Stomach (tissue), 9 donors: Measurements from ENCODE around the gene INPP5A. TPM values are rescaled to one million over a fixed set of nuclear protein-coding genes. Genes with fewer than 3 reads are reported as not detected.

Experiments used
- DNase-seq, 2 donors: peaks; one replicate each; pipeline versions ENCODE4 v3.0.0 to v3.0.0-alpha.2; 2013 to 2019
- H3K27ac ChIP-seq, 5 donors: fragments of 200-600 bp in 4 of 5; sonication (generic) in 4 of 5; one replicate each; pipeline ENCODE4 v1.5.1; 2013 to 2019; ENCODE audit warnings: mild to moderate bottlenecking in 1 of 5, moderate library complexity in 1 of 5
- H3K27me3 ChIP-seq, 3 donors: fragments of 200-600 bp; sonication (generic); one replicate each; pipeline ENCODE4 v1.5.1; 2017 to 2019; ENCODE audit warnings: mixed run types in 1 of 3
- H3K36me3 ChIP-seq, 4 donors: fragments of 200-600 bp; sonication (generic); 1 replicate in 3 of 4; 2 replicates in 1 of 4; pipeline ENCODE4 v1.5.1; 2016 to 2019
- H3K4me1 ChIP-seq, 4 donors: fragments of 200-600 bp; sonication (generic); one replicate each; pipeline ENCODE4 v1.5.1; 2016 to 2019
- H3K4me3 ChIP-seq, 4 donors: fragments of 200-600 bp; sonication (generic) in 3 of 4; one replicate each; pipeline ENCODE4 v1.5.1; 2016 to 2019; ENCODE audit warnings: mild to moderate bottlenecking in 1 of 4
- H3K9me3 ChIP-seq, 4 donors: fragments of 200-600 bp; sonication (generic); one replicate each; pipeline ENCODE4 v1.5.1; 2016 to 2019
- EP300 ChIP-seq: sonication (generic); formaldehyde crosslinking; IDR thresholded peaks from one replicate; pipeline ENCODE4 v1.6.1; 2017; ENCODE audit warnings: antibody characterized with exemption
- POLR2A ChIP-seq, 4 donors: fragments of 450-650 bp; IDR thresholded peaks; one replicate each; pipeline ENCODE4 v1.6.1; 2016; ENCODE audit warnings: antibody characterized with exemption in 4 of 4, control low read depth in 2 of 4, mild to moderate bottlenecking in 1 of 4, moderate library complexity in 1 of 4
- POLR2AphosphoS5 ChIP-seq, 3 donors: sonication (generic); formaldehyde crosslinking; IDR thresholded peaks; one replicate each; pipeline ENCODE4 v1.6.1; 2016; ENCODE audit warnings: antibody characterized with exemption in 3 of 3
- WGBS, 5 donors: extraction: QIAGEN DNeasy Blood & Tissue Kit in 3 of 5; methylation state at CpG; one replicate each; pipeline versions ENCODE4 v1.1.5 to v1.1.7; 2013 to 2018; 5-methylcytosine and 5-hydroxymethylcytosine counted together
- intact Hi-C: fragments of 100-400 bp; cut with DNase I; formaldehyde crosslinking; loops from one replicate; pipeline ENCODE4 v1.15.1; 2023; ENCODE audit warnings: low total_unique reads
- polyA plus RNA-seq, 3 donors: library from polyadenylated mRNA; stranded (reverse); fragments of 200-250 nt; gene quantifications; one replicate each; pipeline ENCODE4 v1.2.3, GENCODE V29; 2013
- total RNA-seq, 5 donors: library from RNA; depleted of rRNA; stranded (reverse); fragments of >200 nt; gene quantifications; one replicate each; pipeline versions ENCODE4 v1.1.0 to v1.2.3, GENCODE V29; 2014 to 2016
- TF ChIP-seq, protein P1 (sequence below), 7 experiments: fragments of 450-650 bp in 4 of 7; fragments of 200-600 bp in 3 of 7; sonication (generic) in 3 of 7; IDR thresholded peaks; one replicate each; pipeline ENCODE4 v1.5.1; 2016 to 2019; ENCODE audit warnings: antibody characterized with exemption in 7 of 7, control low read depth in 2 of 7, mild to moderate bottlenecking in 1 of 7
- donor health status: healthy with polysubstance abuse.
- donor health status: Bipolar disorder and iron deficiency.
- donor health status: healthy.

The INPP5A gene
- total and polyA plus RNA-seq, 8 donors = 17.2 to 72.3 (median 31.0) TPM

GRCh38 chr10:132693676-132694075 is 156.1 kb downstream of the INPP5A start:
- Histone ChIP-seq H3K27ac (no peak overlapping the region), H3K27me3 (no peaks in the 10 kb centered on the region), H3K36me3 (peaks cover 13 to 48% (median 34%) of the 10 kb centered on the region in 4 donors), H3K4me3 (no peak overlapping the region), H3K9me3 (no peaks in the 10 kb centered on the region), H3K4me1 (no peaks in the 10 kb centered on the region)
- intact Hi-C loops = no loop called here
- no peak for DNase-seq
- TF ChIP-seq POLR2AphosphoS5 (IDR thresholded peaks at IDR 0.05) (no peak), POLR2A (IDR thresholded peaks at IDR 0.05) (no peak), EP300 (no peak)
- TF ChIP-seq, protein P1, sequence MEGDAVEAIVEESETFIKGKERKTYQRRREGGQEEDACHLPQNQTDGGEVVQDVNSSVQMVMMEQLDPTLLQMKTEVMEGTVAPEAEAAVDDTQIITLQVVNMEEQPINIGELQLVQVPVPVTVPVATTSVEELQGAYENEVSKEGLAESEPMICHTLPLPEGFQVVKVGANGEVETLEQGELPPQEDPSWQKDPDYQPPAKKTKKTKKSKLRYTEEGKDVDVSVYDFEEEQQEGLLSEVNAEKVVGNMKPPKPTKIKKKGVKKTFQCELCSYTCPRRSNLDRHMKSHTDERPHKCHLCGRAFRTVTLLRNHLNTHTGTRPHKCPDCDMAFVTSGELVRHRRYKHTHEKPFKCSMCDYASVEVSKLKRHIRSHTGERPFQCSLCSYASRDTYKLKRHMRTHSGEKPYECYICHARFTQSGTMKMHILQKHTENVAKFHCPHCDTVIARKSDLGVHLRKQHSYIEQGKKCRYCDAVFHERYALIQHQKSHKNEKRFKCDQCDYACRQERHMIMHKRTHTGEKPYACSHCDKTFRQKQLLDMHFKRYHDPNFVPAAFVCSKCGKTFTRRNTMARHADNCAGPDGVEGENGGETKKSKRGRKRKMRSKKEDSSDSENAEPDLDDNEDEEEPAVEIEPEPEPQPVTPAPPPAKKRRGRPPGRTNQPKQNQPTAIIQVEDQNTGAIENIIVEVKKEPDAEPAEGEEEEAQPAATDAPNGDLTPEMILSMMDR (IDR thresholded peaks at IDR 0.05) = no peak

DNA sequence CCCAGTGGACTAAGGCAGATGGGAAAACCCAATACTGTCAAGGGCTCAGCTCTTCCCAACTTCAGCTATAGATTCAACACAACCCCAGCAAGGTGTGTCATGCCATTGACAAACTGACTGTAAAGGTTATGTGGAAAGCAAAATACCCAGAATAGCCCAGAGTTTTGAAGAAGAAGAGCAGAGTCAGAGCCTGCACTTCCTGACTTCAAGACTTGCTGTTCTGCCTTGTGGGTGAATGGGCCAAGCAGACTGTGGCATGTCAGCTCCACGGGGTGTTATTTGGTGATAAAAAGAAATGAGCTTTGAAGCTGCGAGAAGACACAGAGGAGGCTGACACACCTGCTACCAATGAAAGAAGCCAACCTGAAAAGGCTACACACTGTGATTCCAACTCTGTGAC is 158.6 kb downstream of the INPP5A start:
- Histone ChIP-seq H3K4me3 (no peak overlapping the region), H3K27ac (no peak overlapping the region), H3K4me1 (peaks cover 4 to 23% (median 14%) of the 10 kb centered on the region in 4 donors), H3K27me3 (no peaks in the 10 kb centered on the region), H3K36me3 (peaks cover 13 to 48% (median 37%) of the 10 kb centered on the region in 4 donors), H3K9me3 (no peaks in the 10 kb centered on the region)
- DNase-seq = no peak
- intact Hi-C loops = no loop called here
- WGBS, 5 donors = 80 to 98% (median 87%) methylated on average over 2 of the region's 2 CpGs
- TF ChIP-seq POLR2AphosphoS5 (IDR thresholded peaks at IDR 0.05) = no peak
- TF ChIP-seq, protein P1 (IDR thresholded peaks at IDR 0.05) = no peak
- TF ChIP-seq POLR2A (IDR thresholded peaks at IDR 0.05) = no peak
- TF ChIP-seq EP300 = no peak

GRCh38 chr10:132696728-132697577 is 159.4 kb downstream of the INPP5A start:
- Histone ChIP-seq H3K4me1 (peaks cover 4 to 30% (median 17%) of the 10 kb centered on the region in 4 donors), H3K27me3 (no peaks in the 10 kb centered on the region), H3K9me3 (no peaks in the 10 kb centered on the region), H3K4me3 (no peak overlapping the region), H3K27ac (no peak overlapping the region), H3K36me3 (peaks cover 13 to 48% (median 37%) of the 10 kb centered on the region in 4 donors)
- no peak for TF ChIP-seq POLR2A (IDR thresholded peaks at IDR 0.05)
- no peak for DNase-seq
- intact Hi-C loops = no loop called here
- 90 to 97% (median 95%) methylated on average over 11 to 13 of the region's 13 CpGs for WGBS, 5 donors

DNA sequence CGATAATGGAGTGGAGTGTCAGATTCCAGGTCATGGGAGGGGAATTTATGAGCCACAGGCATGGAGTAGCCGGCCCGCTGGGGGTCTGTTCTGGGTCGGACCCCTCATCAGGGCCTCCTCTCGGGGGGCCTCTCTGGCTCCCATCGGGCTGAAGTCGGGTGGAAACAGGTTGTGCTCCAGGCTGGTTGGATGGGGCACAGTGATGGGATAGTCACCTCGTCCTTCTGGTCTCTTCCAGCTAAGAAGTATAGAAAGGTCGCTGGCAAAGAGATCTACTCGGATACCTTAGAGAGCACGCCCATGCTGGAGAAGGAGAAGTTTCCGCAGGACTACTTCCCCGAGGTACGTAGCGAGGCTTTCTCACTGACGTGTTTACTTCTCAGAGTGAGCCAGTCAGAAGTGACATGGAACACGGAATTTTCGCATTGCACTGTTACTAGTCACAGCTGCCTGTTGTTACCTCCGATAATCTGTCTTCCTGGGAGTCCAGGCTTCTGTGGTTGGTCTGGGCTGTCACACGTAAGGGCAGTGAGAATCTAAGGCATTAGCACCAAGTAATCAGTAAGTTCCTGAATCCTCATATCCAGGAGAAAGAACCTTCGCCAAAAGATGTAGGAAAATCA is 160.1 kb downstream of the INPP5A start:
- Histone ChIP-seq H3K4me3 (no peak overlapping the region), H3K27me3 (no peaks in the 10 kb centered on the region), H3K36me3 (peaks cover 13 to 45% (median 38%) of the 10 kb centered on the region in 4 donors), H3K4me1 (peaks cover 4 to 30% (median 17%) of the 10 kb centered on the region in 4 donors), H3K27ac (no peak overlapping the region), H3K9me3 (no peaks in the 10 kb centered on the region)
- TF ChIP-seq, protein P1 (IDR thresholded peaks at IDR 0.05) = no peak
- TF ChIP-seq POLR2A (IDR thresholded peaks at IDR 0.05) = no peak
- TF ChIP-seq EP300 = no peak
- TF ChIP-seq POLR2AphosphoS5 (IDR thresholded peaks at IDR 0.05) = no peak
- WGBS, 5 donors = 83 to 94% (median 90%) methylated on average over 21 of the region's 21 CpGs
- no peak for DNase-seq
- intact Hi-C loops = no loop called here
